HG03354 (cell line): ENCODE measurements around the gene NRP2.

ENCODE experiments used
- ATAC-seq: cut with Tn5 transposase; IDR thresholded peaks from one replicate; pipeline ENCODE4 v1.9.1; 2021; ENCODE audit warnings: mild to moderate bottlenecking; ENCODE audit not compliant: unreplicated experiment, poor library complexity, severe bottlenecking

Gene NRP2

DNA sequence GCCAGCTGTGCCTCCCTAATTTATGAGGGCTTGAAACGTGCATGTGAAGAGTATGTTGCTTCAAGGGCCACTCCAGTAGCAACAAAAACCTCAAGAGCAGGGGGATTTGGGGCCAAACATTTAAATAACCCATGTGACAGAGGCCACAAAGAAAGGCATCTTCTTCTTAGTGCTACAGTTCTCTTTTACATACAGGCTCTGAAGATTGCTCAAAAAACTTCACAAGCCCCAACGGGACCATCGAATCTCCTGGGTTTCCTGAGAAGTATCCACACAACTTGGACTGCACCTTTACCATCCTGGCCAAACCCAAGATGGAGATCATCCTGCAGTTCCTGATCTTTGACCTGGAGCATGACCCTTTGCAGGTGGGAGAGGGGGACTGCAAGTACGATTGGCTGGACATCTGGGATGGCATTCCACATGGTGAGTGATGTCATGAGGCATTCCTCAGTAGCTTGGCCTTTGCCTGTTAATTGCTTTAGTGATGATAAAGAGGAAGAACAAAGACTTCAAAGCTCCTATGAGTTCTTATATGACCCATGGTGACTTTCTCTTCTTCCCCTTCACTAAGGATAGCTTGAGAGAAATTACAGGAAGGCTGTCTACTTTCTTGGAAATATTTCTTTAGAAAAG lies 40.1 kb downstream of the NRP2 start:
- ATAC-seq, result no peak

DNA sequence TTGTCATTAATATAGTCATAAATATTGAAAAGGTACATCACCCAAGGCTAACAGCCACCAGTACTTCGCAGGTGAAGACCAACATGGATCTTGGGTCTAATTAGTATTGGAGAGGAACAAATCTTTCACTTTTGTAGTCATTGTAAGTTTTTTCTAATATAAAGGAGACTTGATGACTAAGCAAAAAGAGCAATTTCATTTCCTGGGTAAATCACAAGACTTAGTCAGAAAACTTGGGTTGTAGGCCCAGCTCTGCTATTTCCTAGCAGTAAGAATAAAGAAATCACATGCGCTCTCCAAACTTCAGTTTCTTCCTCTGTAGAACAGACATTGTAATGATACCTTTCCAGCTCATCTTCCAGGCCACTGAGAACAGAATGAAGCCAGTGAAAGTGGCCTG lies 40.9 kb downstream of the NRP2 start:
- ATAC-seq, result no peak

DNA sequence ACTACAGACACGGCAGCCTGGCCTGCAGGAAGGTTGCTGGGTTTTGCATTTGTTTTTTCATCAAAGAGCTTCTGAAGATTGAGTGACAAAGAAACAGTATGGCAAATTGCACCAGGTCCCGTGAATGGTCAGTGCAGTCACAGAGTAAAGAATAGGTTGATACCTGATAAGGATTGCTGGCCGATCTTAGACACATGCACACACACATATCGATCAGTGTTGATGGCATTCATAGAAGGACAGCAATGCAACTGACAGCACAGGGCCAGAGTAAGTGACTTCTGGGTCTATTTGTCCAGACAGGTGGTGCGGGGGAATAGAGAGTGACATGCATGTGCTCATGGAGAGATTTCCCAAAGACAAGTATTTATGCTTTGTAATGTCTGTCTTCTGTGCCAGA lies 42.8 kb downstream of the NRP2 start:
- ATAC-seq, result no peak

DNA sequence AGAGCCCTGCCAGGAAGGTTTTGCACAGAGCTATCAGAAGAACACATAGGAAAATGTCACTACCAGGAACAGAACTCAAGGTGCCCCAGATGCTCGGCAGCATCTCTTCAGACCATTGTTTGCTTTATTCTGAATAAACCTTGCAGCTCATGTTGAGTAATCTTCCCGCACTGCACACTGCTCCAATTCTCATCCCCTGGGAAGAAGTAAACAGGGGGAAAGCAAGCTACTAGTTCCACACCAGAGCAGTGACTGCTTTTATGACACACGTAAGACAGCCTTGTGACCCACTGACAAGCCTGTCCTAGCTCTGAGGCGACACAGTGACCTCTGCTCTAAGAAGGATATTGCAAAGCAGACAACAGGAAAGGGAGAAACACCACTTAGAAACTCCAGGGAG lies 44.2 kb downstream of the NRP2 start:
- ATAC-seq, result no peak

DNA sequence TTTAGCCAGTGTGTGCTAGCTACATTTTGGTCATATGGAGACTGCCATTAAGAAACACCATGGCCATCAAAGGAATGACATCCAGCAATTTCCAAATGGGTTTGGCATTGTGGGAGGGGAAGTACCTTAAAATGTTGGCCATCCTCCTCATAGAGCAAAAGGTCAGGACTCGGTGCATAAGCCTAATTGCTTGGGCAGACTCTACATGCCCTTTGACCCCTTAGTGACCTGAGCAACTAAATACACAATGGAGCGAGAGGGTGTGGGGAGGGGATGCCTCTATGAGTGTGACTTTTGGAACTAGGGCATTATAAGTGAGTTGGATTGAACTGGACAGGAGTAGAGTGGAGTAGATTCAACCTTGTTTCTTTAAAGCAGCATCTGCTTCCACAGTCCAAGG lies 44.9 kb downstream of the NRP2 start:
- ATAC-seq, result no peak

DNA sequence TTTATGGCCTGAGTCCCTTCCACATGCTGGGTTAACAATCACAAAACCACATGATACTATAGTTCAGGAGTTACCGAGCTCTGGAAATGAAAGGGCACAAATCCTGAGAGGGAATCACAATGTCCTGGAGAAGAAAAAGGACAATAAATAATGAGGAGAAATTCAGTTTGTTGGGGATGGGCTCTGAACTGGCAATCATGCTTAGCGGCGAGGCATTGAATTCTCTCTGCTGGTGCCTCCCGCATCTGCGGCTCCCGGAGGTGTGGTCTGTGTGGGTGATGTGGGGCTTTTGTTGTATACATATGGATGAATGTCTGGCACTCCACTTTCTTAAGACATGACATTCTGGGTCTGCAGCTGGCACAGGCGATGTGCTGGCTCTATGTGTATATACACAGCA lies 46.1 kb downstream of the NRP2 start:
- ATAC-seq, result no peak

DNA sequence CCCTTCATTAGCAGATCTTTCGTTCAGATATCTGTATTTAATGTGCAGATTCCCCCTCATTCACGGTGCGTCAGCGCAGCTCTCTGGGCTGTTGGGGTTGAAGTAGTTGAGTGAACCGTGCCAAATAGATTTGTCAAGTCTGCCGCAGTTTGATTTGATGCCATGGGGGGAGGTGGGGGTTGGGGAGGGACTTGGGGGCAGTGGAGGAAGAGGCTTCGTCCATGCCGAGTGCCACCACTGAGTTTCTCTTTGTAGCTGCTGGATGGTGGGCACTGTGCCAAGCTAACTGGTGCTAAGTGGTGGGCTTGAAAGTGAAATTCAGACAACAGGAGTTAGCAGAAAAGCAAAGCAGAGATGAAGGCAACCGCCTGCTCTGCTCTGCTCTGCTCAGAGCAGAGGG lies 47.9 kb downstream of the NRP2 start:
- ATAC-seq, result no peak

DNA sequence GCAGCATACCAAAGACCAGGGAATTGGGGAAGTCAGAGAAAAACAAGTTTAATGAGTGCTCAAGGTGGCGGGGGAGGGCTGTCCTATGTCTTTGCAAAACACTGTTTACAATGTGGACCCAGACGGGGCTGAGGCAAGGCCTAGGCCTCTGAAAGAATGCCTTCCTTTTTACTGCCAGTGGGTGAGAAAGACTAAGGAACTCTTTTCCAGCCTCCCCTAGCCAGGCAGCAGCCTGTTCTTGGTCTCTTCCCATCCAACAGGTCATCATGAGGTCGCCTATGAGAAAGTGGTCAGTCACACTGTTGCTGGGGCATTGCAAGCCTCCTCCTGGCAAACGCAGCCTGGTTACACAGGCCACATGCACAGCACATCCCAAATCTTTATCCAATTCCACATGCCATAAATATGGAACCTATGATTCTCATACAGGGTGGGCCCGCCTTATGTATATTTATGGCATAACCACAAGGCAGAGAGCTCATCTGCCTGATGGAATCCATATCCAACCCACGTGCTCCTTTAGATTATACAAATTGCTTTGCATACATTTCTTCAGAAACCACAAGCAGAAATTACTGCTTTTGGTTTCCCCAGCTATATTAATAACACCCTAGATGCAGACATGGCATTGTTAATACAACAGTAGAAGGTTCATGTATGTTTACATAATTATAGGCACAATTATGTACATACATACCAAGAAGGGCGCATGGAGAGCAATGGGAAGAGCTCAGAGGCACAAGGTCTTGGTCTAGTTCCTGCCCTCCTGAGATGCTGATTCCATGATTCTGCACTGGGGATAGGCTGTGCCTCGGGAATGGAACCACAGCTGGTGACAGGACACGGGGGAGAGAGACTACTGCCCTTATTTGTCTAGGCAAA lies 48.6 kb downstream of the NRP2 start:
- ATAC-seq, result no peak

DNA sequence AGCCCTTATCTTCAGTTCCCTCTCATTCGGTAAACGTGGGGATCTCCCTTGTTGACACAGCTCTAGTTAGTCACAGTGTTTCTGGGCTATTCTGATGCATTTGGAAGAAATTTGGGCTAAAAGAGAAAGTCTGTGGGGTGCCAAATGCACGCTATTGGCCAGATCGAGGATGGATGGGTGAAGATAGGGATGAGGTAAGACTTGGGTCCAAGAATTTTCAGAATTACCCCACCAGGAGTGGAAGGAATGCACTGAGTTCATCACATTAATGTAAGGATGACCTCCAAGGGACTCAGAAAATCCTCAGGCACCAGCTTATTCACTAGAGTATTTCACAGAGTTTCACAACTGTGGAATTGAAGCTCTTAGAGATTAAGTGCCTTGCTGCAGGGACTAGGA lies 49.3 kb downstream of the NRP2 start:
- no peak for ATAC-seq

DNA sequence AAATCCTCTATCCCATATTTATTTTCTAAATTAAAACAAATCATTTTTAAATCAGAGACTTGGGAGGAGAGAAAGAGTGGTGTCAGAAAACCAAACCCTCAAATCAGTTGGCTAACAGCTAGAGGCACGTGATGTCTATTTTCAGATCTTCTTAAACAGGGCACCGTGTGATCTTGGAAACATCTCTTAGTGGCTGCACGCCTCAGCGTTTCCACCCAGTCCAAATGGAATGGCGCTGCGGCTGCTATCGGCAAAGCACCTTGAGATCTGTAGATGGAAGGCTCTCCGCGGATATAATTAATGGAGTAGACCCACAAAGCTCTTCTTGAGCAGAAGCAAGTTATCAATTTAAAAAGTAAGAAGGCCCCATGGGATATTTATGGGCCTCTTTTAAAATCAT lies 50.0 kb downstream of the NRP2 start:
- no peak for ATAC-seq

DNA sequence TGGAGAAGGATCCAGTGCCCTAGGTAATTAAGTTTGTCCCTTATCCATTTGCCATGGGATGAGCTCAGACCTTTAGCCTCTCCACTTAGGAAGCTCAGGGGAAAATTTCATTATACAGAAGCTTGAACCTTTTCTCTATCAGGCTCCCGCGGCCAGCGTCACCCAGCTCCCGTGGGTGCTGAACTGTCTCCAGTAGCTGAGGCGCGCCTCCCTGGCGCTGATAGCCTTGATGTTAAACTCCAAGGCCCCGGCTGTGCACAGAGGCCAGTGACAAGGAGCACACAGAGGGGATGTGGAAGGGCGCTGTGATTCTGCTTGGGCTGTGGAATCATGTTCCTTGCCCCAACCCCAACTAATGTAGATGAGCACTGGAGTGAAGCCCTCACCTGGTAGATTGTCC lies 50.8 kb downstream of the NRP2 start:
- ATAC-seq, result no peak

DNA sequence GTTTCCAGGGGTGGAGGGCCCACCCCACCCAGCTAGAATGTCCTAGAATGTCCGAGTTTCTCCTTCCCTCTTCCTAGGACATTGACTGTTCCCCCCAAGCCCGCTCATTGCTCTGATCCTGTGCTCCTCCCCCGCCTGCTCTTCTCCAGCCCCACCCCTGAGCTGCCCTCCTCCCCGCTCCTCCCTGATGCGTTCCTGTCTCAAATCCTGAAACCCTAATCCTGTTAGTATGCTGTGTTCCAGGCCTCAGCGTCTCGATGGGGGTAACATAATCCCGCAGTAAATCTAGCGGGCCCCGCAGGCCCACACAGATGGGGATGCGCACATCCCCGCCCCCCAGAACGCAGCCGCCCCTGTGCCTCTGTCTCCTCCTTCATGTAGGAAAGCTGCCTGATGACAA lies 51.3 kb downstream of the NRP2 start:
- ATAC-seq, result no peak

DNA sequence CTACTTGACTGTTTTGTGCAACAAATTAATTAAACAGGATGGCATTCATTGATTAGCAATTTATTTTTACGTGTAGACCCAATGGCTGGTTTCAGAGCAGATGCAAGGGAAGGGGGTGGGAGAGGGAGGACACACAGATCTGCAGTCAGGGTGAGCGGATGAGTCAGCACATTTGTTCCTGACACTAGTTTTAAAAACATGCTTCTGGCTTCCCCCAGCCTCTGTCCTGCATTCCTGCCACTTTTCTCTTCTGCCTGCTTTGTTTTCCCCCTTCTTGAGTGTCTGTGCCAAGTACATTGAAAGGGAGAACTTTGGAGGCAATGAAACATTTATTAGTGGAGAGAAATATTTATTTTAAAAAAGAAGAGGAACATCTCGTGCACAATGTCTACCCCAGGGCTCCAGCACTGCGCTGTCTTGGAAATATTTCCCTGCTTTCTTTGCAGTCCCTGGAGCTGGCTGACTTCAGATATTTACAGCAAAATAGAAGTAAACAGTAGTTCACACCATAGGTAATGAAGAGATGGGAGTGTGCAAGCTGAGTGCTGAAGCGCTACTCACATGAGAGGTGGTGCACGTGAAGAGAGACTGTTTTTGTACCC lies 52.2 kb downstream of the NRP2 start:
- ATAC-seq, result no peak

DNA sequence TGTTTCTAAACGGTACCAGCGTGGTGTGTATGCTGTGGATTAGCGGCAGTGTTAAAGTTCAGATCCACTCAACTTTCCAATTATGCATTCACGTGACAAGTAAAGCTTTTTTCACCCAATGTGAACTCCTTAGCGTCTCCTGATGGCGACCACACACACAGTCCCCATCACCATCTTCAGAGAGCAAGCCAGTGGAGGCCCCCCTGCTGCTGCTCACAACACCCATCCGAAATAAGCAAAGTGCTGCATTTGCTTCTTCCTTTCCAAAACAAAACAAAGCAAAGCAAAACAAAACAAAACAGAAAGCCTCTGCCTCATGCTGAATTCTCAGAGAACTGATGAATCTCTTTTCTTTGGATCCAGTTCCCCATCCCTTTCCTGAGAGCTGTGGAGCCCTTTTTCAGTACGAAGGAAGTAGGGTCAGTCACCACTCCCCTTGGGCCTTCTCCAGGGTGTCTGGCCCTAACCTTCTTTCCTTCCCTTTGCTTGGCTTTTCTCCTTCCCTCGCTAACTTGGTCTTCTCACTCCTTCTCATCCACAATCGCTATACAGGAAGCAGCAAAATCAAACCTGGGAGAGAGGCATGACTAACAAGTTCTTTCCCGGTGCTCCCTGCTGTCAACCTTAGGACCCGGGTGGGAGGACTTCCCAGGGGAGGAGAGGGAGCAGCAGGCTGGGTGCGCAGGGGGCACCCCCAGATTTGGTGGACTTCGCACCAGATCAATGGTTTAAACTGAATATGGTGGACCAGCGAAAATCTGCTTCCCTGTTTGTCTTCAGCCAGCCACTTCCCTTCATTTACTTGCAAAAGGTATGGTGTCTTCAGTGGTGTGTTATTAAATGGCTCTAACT lies 56.0 kb downstream of the NRP2 start:
- ATAC-seq, result no peak

DNA sequence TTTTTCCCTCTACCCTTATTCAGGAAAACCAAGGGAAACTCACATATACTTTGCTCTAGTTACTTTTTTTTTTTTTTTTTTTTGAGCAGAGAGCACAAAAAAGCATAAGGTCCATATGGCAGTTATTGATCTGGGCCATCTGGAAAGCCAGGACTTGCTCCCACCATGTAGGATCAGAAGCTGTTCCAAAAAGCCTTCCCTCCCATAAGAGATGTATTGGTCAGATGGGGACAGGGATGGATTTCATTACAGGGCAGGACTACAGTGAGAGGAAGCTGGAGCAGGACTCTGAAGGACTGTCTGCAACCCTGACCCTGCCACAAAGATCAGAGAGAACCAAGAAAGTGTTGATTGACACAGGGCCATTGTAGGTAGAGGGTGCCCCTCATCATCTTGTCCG lies 57.3 kb downstream of the NRP2 start:
- ATAC-seq, result no peak

DNA sequence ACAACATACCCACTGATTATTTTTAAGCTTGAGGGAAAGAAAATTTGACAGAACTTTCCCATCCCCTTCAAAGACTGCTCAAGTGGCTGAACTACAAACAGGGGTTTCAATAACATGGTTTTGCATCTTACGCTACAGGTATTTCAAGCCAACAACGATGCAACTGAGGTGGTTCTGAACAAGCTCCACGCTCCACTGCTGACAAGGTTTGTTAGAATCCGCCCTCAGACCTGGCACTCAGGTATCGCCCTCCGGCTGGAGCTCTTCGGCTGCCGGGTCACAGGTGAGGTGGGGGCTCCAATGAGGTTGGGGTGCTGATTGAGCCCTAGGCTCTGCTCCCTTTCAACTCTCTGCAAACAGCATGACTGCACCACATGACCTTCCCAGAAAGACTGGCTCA lies 58.1 kb downstream of the NRP2 start:
- ATAC-seq, result no peak

DNA sequence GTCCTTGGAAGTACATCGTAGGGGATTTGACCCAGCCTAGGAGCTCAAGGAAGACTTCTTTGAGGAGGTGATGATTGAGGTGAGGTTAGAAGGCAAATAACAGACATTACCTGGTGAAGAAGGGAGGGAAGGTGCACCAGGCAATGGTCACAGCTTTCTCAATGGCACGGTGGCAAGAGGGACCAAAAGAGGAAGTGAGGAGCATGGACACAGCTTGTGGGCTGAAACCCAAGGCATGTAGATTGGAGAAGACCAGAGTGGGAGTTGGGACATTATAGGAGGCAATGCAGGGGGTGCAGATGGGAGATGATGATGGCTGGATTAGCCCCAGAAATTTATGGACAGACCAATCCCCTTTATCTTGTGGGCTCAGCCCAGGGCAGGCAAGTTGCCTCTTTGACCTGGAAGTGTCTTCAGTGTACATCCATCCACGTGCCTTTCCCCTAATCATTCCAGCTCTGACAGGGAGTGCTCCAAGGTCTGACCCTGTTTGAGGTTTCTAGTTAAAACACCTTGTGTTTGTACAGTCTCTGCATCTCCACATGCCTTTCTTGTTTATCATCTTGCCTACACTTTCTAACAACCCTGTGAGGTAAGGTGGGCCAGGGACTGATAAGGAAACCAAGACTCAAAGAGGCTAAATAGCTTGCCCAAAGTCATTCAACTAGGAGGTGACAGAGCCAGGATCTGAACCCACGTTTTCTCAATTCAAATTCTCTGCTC lies 59.1 kb downstream of the NRP2 start:
- ATAC-seq, result no peak

DNA sequence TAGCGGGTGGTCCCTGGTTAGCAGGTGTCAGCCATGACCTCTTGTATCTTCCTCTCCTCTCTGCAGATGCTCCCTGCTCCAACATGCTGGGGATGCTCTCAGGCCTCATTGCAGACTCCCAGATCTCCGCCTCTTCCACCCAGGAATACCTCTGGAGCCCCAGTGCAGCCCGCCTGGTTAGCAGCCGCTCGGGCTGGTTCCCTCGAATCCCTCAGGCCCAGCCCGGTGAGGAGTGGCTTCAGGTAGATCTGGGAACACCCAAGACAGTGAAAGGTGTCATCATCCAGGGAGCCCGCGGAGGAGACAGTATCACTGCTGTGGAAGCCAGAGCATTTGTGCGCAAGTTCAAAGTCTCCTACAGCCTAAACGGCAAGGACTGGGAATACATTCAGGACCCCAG lies 60.8 kb downstream of the NRP2 start:
- ATAC-seq, result no peak

DNA sequence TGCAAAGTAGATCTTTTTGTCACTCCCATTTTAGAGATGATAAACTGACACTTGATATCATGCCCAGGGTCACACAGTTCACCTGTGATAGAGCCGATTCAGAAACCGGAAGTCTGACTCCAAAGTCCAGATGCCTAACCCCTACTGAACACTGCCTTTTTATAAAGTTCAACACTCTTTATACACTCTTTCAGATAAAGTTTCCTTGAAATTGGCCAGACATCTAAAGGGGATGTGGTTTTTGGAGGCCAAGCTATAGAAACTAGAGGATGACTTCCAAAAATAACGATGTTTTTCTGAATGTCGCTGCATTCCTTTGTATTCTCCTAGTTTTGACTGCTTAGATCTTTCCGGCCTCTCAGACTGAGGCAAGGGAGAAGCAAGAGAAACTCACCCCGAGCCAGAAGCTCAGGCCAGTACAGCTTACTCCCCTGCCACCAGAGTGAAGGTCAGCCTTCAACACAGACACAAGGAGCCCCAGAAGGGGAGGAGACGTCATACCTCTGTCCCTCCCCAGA lies 61.8 kb downstream of the NRP2 start:
- no peak for ATAC-seq
